Stimulated activated naive B cell treated with anti-CD40 and anti-IgM and Interleukin-4, amounts not matched to agents 10 μg/mL and 1 μg/mL and 100 μg/mL, for 72 hours (primary cell): ENCODE measurements around the gene ARL14EP.

ENCODE experiments used
- ATAC-seq, 2 donors: fragments of 150-1000 bp; cut with Tn5 transposase; replicated peaks; 2 replicates each; pipeline ENCODE4 v1.10.0; 2021; ENCODE audit warnings: moderate library complexity in 1 of 2
- DNase-seq: peaks from one replicate; pipeline ENCODE4 v3.0.0; 2021
- H3K27ac Mint-ChIP-seq: one replicate; pipeline ENCODE4 v1.8.0; 2022; ENCODE audit warnings: mild to moderate bottlenecking, mixed read lengths
- H3K27me3 Mint-ChIP-seq, 2 donors: one replicate each; pipeline ENCODE4 v1.8.0; 2022; ENCODE audit warnings: mixed read lengths in 2 of 2
- H3K36me3 Mint-ChIP-seq, 2 donors: one replicate each; pipeline ENCODE4 v1.8.0; 2022; ENCODE audit warnings: mixed read lengths in 2 of 2, mild to moderate bottlenecking in 1 of 2
- H3K4me1 Mint-ChIP-seq, 2 donors: one replicate each; pipeline ENCODE4 v1.8.0; 2022; ENCODE audit warnings: mixed read lengths in 2 of 2, mild to moderate bottlenecking in 1 of 2
- H3K4me3 Mint-ChIP-seq, 2 donors: one replicate each; pipeline ENCODE4 v1.8.0; 2022; ENCODE audit warnings: mild to moderate bottlenecking in 2 of 2, mixed read lengths in 2 of 2, moderate library complexity in 1 of 2
- H3K9me3 Mint-ChIP-seq, 2 donors: one replicate each; pipeline ENCODE4 v1.8.0; 2022; ENCODE audit warnings: mixed read lengths in 2 of 2, mild to moderate bottlenecking in 1 of 2

The ARL14EP gene

DNA sequence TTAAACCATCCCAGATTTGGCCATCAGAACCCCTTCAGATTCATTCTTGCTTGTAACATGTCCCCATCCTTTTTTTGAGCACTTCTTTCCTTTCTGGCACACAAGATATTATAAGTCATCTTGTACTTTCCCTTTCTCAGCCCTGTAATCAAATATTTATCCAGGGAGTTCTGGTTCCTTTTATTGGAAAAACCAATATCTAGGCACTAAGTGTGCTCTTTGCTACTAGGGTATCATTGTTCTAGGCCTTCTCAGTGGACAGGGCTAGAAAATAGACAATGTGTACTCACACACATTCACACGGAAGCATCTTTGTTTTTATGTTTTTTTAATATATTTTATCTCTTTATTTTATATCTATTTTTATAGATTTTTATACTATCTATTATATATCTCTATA, 47.3 kb downstream of the ARL14EP start:
- H3K4me1 Mint-ChIP-seq = peaks cover 3 to 6% of the 10 kb centered on the region in 2 donors
- DNase-seq (no peak), ATAC-seq (no peak)
- peaks cover 4 to 17% of the 10 kb centered on the region in 2 donors for H3K27me3 Mint-ChIP-seq
- peaks cover 0 to 8% of the 10 kb centered on the region in 2 donors for H3K36me3 Mint-ChIP-seq
- peaks cover 7 to 10% of the 10 kb centered on the region in 2 donors for H3K9me3 Mint-ChIP-seq
- no peak overlapping the region for H3K27ac Mint-ChIP-seq
- H3K4me3 Mint-ChIP-seq = no peak overlapping the region

- H3K4me1 Mint-ChIP-seq = no peaks in the 10 kb centered on the region
- H3K36me3 Mint-ChIP-seq = no peaks in the 10 kb centered on the region
- ATAC-seq = no peak
- no peak overlapping the region for H3K27ac Mint-ChIP-seq
- no peaks in the 10 kb centered on the region for H3K27me3 Mint-ChIP-seq
- H3K4me3 Mint-ChIP-seq = no peak overlapping the region
- no peaks in the 10 kb centered on the region for H3K9me3 Mint-ChIP-seq
- no peak for DNase-seq
Measured at GRCh38 chr11:30377347-30377746, 54.4 kb downstream of the ARL14EP start.

DNA sequence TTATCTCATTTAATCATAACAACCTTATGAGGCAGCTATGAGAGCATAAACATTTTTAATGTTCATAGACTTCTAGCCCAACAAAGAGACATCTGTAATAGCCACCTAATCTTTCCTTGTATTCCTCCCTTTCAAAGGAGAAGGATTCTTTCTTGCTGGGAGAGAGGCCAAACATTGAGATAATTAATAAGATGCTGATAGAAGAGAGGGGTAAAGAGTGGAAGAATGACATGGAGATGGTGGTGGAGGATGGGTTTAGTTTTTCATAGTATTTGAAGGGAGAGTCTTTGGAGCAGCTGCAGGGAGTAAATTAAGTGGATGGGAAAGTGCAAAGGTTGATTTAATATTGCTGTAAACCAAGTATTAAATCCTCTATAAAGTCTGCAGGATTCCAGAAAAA, 57.9 kb downstream of the ARL14EP start:
- H3K9me3 Mint-ChIP-seq = no peaks in the 10 kb centered on the region
- H3K36me3 Mint-ChIP-seq = no peaks in the 10 kb centered on the region
- no peak overlapping the region for H3K27ac Mint-ChIP-seq
- no peaks in the 10 kb centered on the region for H3K4me1 Mint-ChIP-seq
- no peak overlapping the region for H3K4me3 Mint-ChIP-seq
- DNase-seq (no peak), ATAC-seq (no peak)
- no peaks in the 10 kb centered on the region for H3K27me3 Mint-ChIP-seq

GRCh38 chr11:30381879-30382278, 59.0 kb downstream of the ARL14EP start:
- Mint-ChIP-seq H3K4me3 (no peak overlapping the region), H3K36me3 (no peaks in the 10 kb centered on the region)

More at GRCh38 chr11:30381879-30382278, 59.0 kb downstream of the ARL14EP start:
- no peaks in the 10 kb centered on the region for H3K4me1 Mint-ChIP-seq
- H3K9me3 Mint-ChIP-seq = no peaks in the 10 kb centered on the region
- ATAC-seq (no peak), DNase-seq (no peak)
- no peaks in the 10 kb centered on the region for H3K27me3 Mint-ChIP-seq
- H3K27ac Mint-ChIP-seq = no peak overlapping the region
